Head of caudate nucleus (tissue), 42 donors: ENCODE data around the gene DOCK7.
A peak's percentile ranks its signal among the peaks of the same experiment; 100 is the strongest.
"Not testable (repeated sequence)": the region's sequence is repeated elsewhere in the genome, so short reads cannot be mapped to it uniquely, and the experiment has no call there.

Experiments used
- DNase-seq, 42 donors: peaks; one replicate each; pipeline versions ENCODE4 v3.0.0 to v3.0.0-alpha.2; 2020 to 2021; ENCODE audit warnings: mixed read lengths in 7 of 42
- intact Hi-C: fragments of 100-400 bp; cut with DNase I; formaldehyde crosslinking; loops from one replicate; pipeline ENCODE4 v1.15.0; 2022

The DOCK7 gene

GRCh38 chr1:62561306-62561705 is 126.9 kb downstream of the DOCK7 start:
- intact Hi-C loops = no loop called here
- no peak for DNase-seq

GRCh38 chr1:62544570-62544969 is 143.6 kb downstream of the DOCK7 start:
- intact Hi-C loops = no loop called here
- DNase-seq = no peak

GRCh38 chr1:62541048-62541447 is 147.1 kb downstream of the DOCK7 start:
- no peak for DNase-seq

GRCh38 chr1:62539028-62539447 is 149.1 kb downstream of the DOCK7 start:
- DNase-seq = no peak
- intact Hi-C loops = loop anchor here (10.0 kb wide), 1 partner anchor 206 kb away; no protein-coding TSS in a partner anchor

More at GRCh38 chr1:62541048-62541447, 147.1 kb downstream of the DOCK7 start:
- intact Hi-C loops = no loop called here

- intact Hi-C loops = loop anchor here (10.0 kb wide), 1 partner anchor 208 kb away; no protein-coding TSS in a partner anchor
- DNase-seq = no peak
These were observed 151.3 kb downstream of the DOCK7 start for GRCh38 chr1:62536865-62537264.

- intact Hi-C loops = loop anchor here (10.0 kb wide), 1 partner anchor 214 kb away; no protein-coding TSS in a partner anchor
- peak; percentile 21 to 86 (median 72) for DNase-seq
These were observed 157.6 kb downstream of the DOCK7 start for GRCh38 chr1:62530516-62531154.

GRCh38 chr1:62529227-62529626 is 159.0 kb downstream of the DOCK7 start:
- intact Hi-C loops = no loop called here
- no peak for DNase-seq

GRCh38 chr1:62528015-62528414 is 160.2 kb downstream of the DOCK7 start:
- DNase-seq = no peak
- intact Hi-C loops = no loop called here

GRCh38 chr1:62527346-62527745 is 160.8 kb downstream of the DOCK7 start:
- DNase-seq, intact Hi-C loops: not testable (repeated sequence)

GRCh38 chr1:62523860-62524259 is 164.3 kb downstream of the DOCK7 start:
- DNase-seq = no peak
- intact Hi-C loops = no loop called here

- DNase-seq = no peak
- intact Hi-C loops = no loop called here
These were observed 171.6 kb downstream of the DOCK7 start for GRCh38 chr1:62516600-62516999.

- intact Hi-C loops = no loop called here
These were observed 173.3 kb downstream of the DOCK7 start for GRCh38 chr1:62514746-62515423.

GRCh38 chr1:62513013-62513412 is 175.2 kb downstream of the DOCK7 start:
- DNase-seq = no peak
- intact Hi-C loops = no loop called here

More at GRCh38 chr1:62514746-62515423, 173.3 kb downstream of the DOCK7 start:
- DNase-seq = no peak

GRCh38 chr1:62509028-62509427 is 179.2 kb downstream of the DOCK7 start:
- intact Hi-C loops = no loop called here

GRCh38 chr1:62508187-62508758 is 179.9 kb downstream of the DOCK7 start:
- intact Hi-C loops = no loop called here
- DNase-seq = peak in 12 of 42 donors; percentile 9 to 53 (median 26)

More at GRCh38 chr1:62509028-62509427, 179.2 kb downstream of the DOCK7 start:
- no peak for DNase-seq

GRCh38 chr1:62500210-62500609 is 188.0 kb downstream of the DOCK7 start:
- DNase-seq = no peak
- intact Hi-C loops = no loop called here

GRCh38 chr1:62494137-62494536 is 194.0 kb downstream of the DOCK7 start:
- intact Hi-C loops = no loop called here

GRCh38 chr1:62493656-62494055 is 194.5 kb downstream of the DOCK7 start:
- no peak for DNase-seq
- intact Hi-C loops = no loop called here

More at GRCh38 chr1:62494137-62494536, 194.0 kb downstream of the DOCK7 start:
- no peak for DNase-seq

- intact Hi-C loops = no loop called here
- no peak for DNase-seq
These were observed 195.7 kb downstream of the DOCK7 start for GRCh38 chr1:62492521-62492920.

GRCh38 chr1:62487956-62488355 is 200.2 kb downstream of the DOCK7 start:
- DNase-seq = no peak
- intact Hi-C loops = no loop called here
